K562 (cell line): Measurements from ENCODE around the gene FAM217B. TPM values are rescaled to one million over a fixed set of nuclear protein-coding genes. Genes with fewer than 3 reads are reported as not detected.

Source experiments
- ATAC-seq: fragments of 200-7000 bp; cut with Tn5 transposase; 3 replicates; pipeline ENCODE4 v1.9.1; 2020; ENCODE audit warnings: moderate library complexity
- BruUV-seq: library from RNA; stranded (reverse); fragments of 400-500 nt; replicated peaks from 2 replicates; lab custom pipeline; 2021; lab: Mats Ljungman, UMichigan
- CTCF ChIA-PET: fragments of 300-600 bp; formaldehyde crosslinking; extraction: SDS; loops from one replicate; lab custom pipeline; 2021; ENCODE audit warnings: low intra/inter-chr PET ratio; lab: Yijun Ruan, JAX
- POLR2A ChIA-PET: fragments of 300-600, 350-650 bp; sonication (Branson Sonifier 250); formaldehyde crosslinking; extraction: SDS; loops from one replicate; lab custom pipeline; 2021; ENCODE audit warnings: antibody characterized with exemption, inconsistent platforms; lab: Yijun Ruan, JAX
- DNase-seq, 4 experiments: peaks; one replicate each; pipeline versions ENCODE4 v3.0.0 to v3.0.0-alpha.2; 2011 to 2018; ENCODE audit warnings: low spot score in 3 of 4, mixed read lengths in 3 of 4; ENCODE audit errors: extremely low read depth in 1 of 4
- FAIRE-seq: peaks from 2 replicates; lab custom pipeline; 2011; peaks lifted over from hg19 to GRCh38; lab: Jason Lieb, UNC
- H2AFZ ChIP-seq: 2 replicates; pipeline ENCODE4 v1.6.0; 2011; ENCODE audit warnings: low read depth, low read length, control low read depth, inconsistent platforms
- H3K27ac ChIP-seq: fragments of 200-600 bp; 3 replicates; pipeline ENCODE4 v1.8.0; 2011; ENCODE audit warnings: low read depth, mild to moderate bottlenecking, control low read depth, inconsistent platforms, low read length, moderate library complexity, mixed read lengths; ENCODE audit errors: extremely low read depth
- H3K27me3 ChIP-seq, 2 experiments: fragments of 300-600 bp in 1 of 2; 2 replicates in 1 of 2; 3 replicates in 1 of 2; pipeline versions ENCODE4 v1.6.0 to v1.8.0; 2011; ENCODE audit warnings: inconsistent platforms in 2 of 2, low read length in 2 of 2, mild to moderate bottlenecking in 1 of 2, mixed read lengths in 1 of 2, moderate library complexity in 1 of 2; ENCODE audit not compliant: control insufficient read depth in 2 of 2, insufficient read depth in 2 of 2
- H3K36me3 ChIP-seq: fragments of 300-600 bp; 3 replicates; pipeline ENCODE4 v1.8.0; 2011; ENCODE audit warnings: mild to moderate bottlenecking, low read length, inconsistent platforms; ENCODE audit not compliant: control insufficient read depth, insufficient read depth
- H3K4me1 ChIP-seq, 2 experiments: fragments of 200-600 bp in 1 of 2; replicated peaks in 1 of 2; 2 replicates in 1 of 2; 3 replicates in 1 of 2; pipeline versions ENCODE4 v1.5.1 to v1.8.0; 2011; ENCODE audit warnings: inconsistent platforms in 2 of 2, low read length in 2 of 2, mild to moderate bottlenecking in 1 of 2, mixed read lengths in 1 of 2, moderate library complexity in 1 of 2; ENCODE audit not compliant: control insufficient read depth in 2 of 2, insufficient read depth in 2 of 2
- H3K4me2 ChIP-seq: 2 replicates; pipeline ENCODE4 v1.6.1; 2011; ENCODE audit warnings: low read length, control low read depth, inconsistent platforms, mixed read lengths; ENCODE audit not compliant: insufficient read depth
- H3K4me3 ChIP-seq: fragments of 200-600 bp; sonication (generic), shearing (Covaris generic); 2 replicates; pipeline ENCODE4 v1.5.1; 2016; ENCODE audit warnings: control low read depth, inconsistent platforms
- H3K79me2 ChIP-seq: fragments of 200-600 bp; 3 replicates; pipeline ENCODE4 v1.8.0; 2011; ENCODE audit warnings: low read length, inconsistent platforms; ENCODE audit not compliant: control insufficient read depth, insufficient read depth
- H3K9ac ChIP-seq, 2 experiments: 2 replicates each; pipeline versions ENCODE4 v1.6.0 to v1.6.1; 2011; ENCODE audit warnings: low read depth in 2 of 2, low read length in 2 of 2, control low read depth in 1 of 2, inconsistent platforms in 1 of 2, mild to moderate bottlenecking in 1 of 2, mixed read lengths in 1 of 2; ENCODE audit not compliant: insufficient read depth in 1 of 2
- H3K9me1 ChIP-seq: one replicate; pipeline ENCODE4 v1.6.0; 2011; ENCODE audit warnings: inconsistent platforms, mild to moderate bottlenecking, low read length, moderate library complexity; ENCODE audit not compliant: control insufficient read depth, insufficient read depth
- H3K9me3 ChIP-seq: replicated peaks from 2 replicates; pipeline ENCODE4 v1.5.1; 2011; ENCODE audit warnings: low read depth, low read length, inconsistent platforms; ENCODE audit not compliant: control insufficient read depth, insufficient read depth
- H4K20me1 ChIP-seq: replicated peaks from 2 replicates; pipeline ENCODE4 v1.6.1; 2011; ENCODE audit warnings: low read length, inconsistent platforms, mixed read lengths; ENCODE audit not compliant: control insufficient read depth, insufficient read depth
- ESRRA ChIP-seq: fragments of 450-650 bp; IDR thresholded peaks from 2 replicates; pipeline ENCODE4 v1.6.1; 2014; ENCODE audit warnings: low read depth, mild to moderate bottlenecking, moderate library complexity, borderline replicate concordance
- NUFIP1 ChIP-seq: fragments of 450-650 bp; IDR thresholded peaks from 2 replicates; pipeline ENCODE4 v1.6.1; 2018; ENCODE audit not compliant: partially characterized antibody
- TRIM28 ChIP-seq: fragments of 450-650 bp; IDR thresholded peaks from 2 replicates; pipeline ENCODE4 v1.6.1; 2017
- ZNF589 ChIP-seq: fragments of 200-800 bp; sonication (Bioruptor generic); IDR thresholded peaks from 2 replicates; pipeline ENCODE4 v1.6.1; 2016; ENCODE audit warnings: low read depth, missing genetic modification characterization, missing compliant biosample characterization
- WGBS: fragments of 100-300 bp; shearing (Covaris generic); methylation state at CpG from one replicate; pipeline ENCODE4 v1.1.6; 2016; ENCODE audit warnings: low coverage, mixed read lengths; ENCODE audit not compliant: insufficient coverage; ENCODE audit errors: missing lambda C conversion rate; 5-methylcytosine and 5-hydroxymethylcytosine counted together
- in situ Hi-C: fragments of 300-500 bp; cut with MboI; formaldehyde crosslinking; loops from 4 replicates; pipeline ENCODE4 v1.15.0; 2018; ENCODE audit warnings: inconsistent platforms, mixed read lengths
- intact Hi-C: fragments of 100-400 bp; cut with micrococcal nuclease; formaldehyde crosslinking; loops from 2 replicates; pipeline ENCODE4 v1.14.2; 2022
- polyA plus RNA-seq, 8 experiments: library from polyadenylated mRNA; depleted of rRNA in 4 of 8; stranded (reverse) in 5 of 8; unstranded in 3 of 8; fragments of >200 nt; fragmentation: Nextera tagmentation in 2 of 8; fragmentation: Illumina TruSeq in 1 of 8; extraction: Ambion mirVana in 2 of 8; extraction: Trizol in 1 of 8; gene quantifications; 2 replicates each; pipeline versions ENCODE4 v1.2.1 to v1.2.3, GENCODE V29; 2011 to 2014; ENCODE audit warnings: inconsistent platforms in 1 of 8, missing spikeins in 1 of 8
- total RNA-seq, 7 experiments: library from RNA; depleted of rRNA in 6 of 7; stranded (reverse); fragments of >200 nt in 6 of 7; fragmentation: Illumina TruSeq in 2 of 7; extraction: Trizol in 2 of 7; gene quantifications; 2 replicates each; pipeline versions ENCODE4 v1.2.1 to v1.2.3, GENCODE V29; 2011 to 2021; ENCODE audit warnings: low replicate concordance in 1 of 7
- TF ChIP-seq, protein P1 (sequence below): sonication (generic); formaldehyde crosslinking; IDR thresholded peaks from 2 replicates; pipeline ENCODE4 v1.8.1; 2023; ENCODE audit warnings: missing genetic modification reagents, mild to moderate bottlenecking, borderline replicate concordance
- TF ChIP-seq, protein P2 (sequence below): IDR thresholded peaks from 2 replicates; pipeline ENCODE4 v1.6.1; 2016; ENCODE audit warnings: missing genetic modification characterization, missing compliant biosample characterization

The FAM217B gene
- total and polyA plus RNA-seq, 9 of the 15 experiments (the other 6 are each of a cell fraction or from before 2014, with no cell fraction given) = 4.8 to 11.4 (median 6.9) TPM

DNA sequence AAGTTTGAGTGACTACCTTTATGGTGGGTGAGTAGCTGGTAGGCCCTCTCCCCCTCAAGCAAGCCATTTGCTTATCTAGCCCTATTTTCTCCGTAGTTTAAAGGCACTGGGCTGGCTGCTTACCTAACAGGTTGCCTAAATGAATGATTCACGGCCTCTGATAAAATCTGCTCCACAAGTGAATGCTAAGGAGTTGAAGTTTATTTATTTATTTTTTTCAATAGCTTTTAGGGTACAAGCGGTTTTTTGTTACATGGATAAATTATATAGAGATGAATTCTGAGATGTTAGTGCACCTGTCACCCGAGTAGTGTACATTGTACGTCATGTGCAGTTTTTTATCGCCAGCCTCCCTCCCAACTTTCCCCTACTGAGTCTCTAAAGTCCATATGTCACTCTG, 9.7 kb downstream of the FAM217B start:
- ChIA-PET CTCF (interaction anchor here (1.1 kb wide), 2 partner anchors 101 to 313 kb away, joined by 3 to 6 read pairs; no protein-coding TSS in a partner anchor), POLR2A (interaction anchor here (0.7 to 0.9 kb wide), 2 partner anchors 9 to 1394 kb away, joined by 3 to 4 read pairs; no protein-coding TSS in a partner anchor)
- DNase-seq (no peak), FAIRE-seq (no peak), ATAC-seq (no peak)
- H3K27ac ChIP-seq = no peak overlapping the region
- H3K9ac ChIP-seq = no peak overlapping the region
- H3K27me3 ChIP-seq = no peaks in the 10 kb centered on the region
- no peaks in the 10 kb centered on the region for H3K79me2 ChIP-seq
- WGBS = 57% methylated on average over 6 of the region's 6 CpGs
- peaks cover 2% of the 10 kb centered on the region for H3K9me1 ChIP-seq
- no peaks in the 10 kb centered on the region for H3K9me3 ChIP-seq
- intact Hi-C loops (no loop called here), in situ Hi-C loops (no loop called here)
- peaks cover 0 to 12% of the 10 kb centered on the region in 2 experiments; a peak in 2 of 5 replicates for H3K4me1 ChIP-seq
- peaks cover 2% of the 10 kb centered on the region; the same call in 1 of the 3 replicates for H3K36me3 ChIP-seq
- BruUV-seq = no TSS peak
- H2AFZ ChIP-seq = no peak overlapping the region
- peaks cover 3% of the 10 kb centered on the region; the same call in 1 of the 2 replicates for H4K20me1 ChIP-seq
- H3K4me2 ChIP-seq = no peak overlapping the region
- no peak overlapping the region for H3K4me3 ChIP-seq
- TF ChIP-seq, protein P1, sequence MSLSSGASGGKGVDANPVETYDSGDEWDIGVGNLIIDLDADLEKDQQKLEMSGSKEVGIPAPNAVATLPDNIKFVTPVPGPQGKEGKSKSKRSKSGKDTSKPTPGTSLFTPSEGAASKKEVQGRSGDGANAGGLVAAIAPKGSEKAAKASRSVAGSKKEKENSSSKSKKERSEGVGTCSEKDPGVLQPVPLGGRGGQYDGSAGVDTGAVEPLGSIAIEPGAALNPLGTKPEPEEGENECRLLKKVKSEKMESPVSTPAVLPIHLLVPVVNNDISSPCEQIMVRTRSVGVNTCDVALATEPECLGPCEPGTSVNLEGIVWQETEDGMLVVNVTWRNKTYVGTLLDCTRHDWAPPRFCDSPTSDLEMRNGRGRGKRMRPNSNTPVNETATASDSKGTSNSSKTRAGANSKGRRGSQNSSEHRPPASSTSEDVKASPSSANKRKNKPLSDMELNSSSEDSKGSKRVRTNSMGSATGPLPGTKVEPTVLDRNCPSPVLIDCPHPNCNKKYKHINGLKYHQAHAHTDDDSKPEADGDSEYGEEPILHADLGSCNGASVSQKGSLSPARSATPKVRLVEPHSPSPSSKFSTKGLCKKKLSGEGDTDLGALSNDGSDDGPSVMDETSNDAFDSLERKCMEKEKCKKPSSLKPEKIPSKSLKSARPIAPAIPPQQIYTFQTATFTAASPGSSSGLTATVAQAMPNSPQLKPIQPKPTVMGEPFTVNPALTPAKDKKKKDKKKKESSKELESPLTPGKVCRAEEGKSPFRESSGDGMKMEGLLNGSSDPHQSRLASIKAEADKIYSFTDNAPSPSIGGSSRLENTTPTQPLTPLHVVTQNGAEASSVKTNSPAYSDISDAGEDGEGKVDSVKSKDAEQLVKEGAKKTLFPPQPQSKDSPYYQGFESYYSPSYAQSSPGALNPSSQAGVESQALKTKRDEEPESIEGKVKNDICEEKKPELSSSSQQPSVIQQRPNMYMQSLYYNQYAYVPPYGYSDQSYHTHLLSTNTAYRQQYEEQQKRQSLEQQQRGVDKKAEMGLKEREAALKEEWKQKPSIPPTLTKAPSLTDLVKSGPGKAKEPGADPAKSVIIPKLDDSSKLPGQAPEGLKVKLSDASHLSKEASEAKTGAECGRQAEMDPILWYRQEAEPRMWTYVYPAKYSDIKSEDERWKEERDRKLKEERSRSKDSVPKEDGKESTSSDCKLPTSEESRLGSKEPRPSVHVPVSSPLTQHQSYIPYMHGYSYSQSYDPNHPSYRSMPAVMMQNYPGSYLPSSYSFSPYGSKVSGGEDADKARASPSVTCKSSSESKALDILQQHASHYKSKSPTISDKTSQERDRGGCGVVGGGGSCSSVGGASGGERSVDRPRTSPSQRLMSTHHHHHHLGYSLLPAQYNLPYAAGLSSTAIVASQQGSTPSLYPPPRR (CRISPR knock-in tag) = no peak
- TF ChIP-seq ESRRA (no peak), TRIM28 (no peak), ZNF589 (CRISPR knock-in tag) (no peak), NUFIP1 (no peak)
- TF ChIP-seq, protein P2, sequence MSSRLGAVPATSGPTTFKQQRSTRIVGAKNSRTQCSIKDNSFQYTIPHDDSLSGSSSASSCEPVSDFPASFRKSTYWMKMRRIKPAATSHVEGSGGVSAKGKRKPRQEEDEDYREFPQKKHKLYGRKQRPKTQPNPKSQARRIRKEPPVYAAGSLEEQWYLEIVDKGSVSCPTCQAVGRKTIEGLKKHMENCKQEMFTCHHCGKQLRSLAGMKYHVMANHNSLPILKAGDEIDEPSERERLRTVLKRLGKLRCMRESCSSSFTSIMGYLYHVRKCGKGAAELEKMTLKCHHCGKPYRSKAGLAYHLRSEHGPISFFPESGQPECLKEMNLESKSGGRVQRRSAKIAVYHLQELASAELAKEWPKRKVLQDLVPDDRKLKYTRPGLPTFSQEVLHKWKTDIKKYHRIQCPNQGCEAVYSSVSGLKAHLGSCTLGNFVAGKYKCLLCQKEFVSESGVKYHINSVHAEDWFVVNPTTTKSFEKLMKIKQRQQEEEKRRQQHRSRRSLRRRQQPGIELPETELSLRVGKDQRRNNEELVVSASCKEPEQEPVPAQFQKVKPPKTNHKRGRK (tag) = no peak
